GM10266 (cell line): ENCODE measurements around the gene PHF12.
"Not testable (repeated sequence)": the region's sequence is repeated elsewhere in the genome, so short reads cannot be mapped to it uniquely, and the experiment has no call there.

ENCODE experiments used
- DNase-seq: peaks from one replicate; pipeline ENCODE4 v3.0.0; 2012; ENCODE audit errors: extremely low spot score
- CTCF ChIP-seq: IDR thresholded peaks from 2 replicates; pipeline ENCODE4 v1.5.1; 2012; ENCODE audit warnings: mild to moderate bottlenecking, low read depth; ENCODE audit not compliant: control insufficient read depth, insufficient read depth; ENCODE audit errors: missing control alignments

Gene PHF12

GRCh38 chr17:28895794-28896447, 55.4 kb downstream of the PHF12 start:
- no peak for DNase-seq
- no peak for TF ChIP-seq CTCF

DNA sequence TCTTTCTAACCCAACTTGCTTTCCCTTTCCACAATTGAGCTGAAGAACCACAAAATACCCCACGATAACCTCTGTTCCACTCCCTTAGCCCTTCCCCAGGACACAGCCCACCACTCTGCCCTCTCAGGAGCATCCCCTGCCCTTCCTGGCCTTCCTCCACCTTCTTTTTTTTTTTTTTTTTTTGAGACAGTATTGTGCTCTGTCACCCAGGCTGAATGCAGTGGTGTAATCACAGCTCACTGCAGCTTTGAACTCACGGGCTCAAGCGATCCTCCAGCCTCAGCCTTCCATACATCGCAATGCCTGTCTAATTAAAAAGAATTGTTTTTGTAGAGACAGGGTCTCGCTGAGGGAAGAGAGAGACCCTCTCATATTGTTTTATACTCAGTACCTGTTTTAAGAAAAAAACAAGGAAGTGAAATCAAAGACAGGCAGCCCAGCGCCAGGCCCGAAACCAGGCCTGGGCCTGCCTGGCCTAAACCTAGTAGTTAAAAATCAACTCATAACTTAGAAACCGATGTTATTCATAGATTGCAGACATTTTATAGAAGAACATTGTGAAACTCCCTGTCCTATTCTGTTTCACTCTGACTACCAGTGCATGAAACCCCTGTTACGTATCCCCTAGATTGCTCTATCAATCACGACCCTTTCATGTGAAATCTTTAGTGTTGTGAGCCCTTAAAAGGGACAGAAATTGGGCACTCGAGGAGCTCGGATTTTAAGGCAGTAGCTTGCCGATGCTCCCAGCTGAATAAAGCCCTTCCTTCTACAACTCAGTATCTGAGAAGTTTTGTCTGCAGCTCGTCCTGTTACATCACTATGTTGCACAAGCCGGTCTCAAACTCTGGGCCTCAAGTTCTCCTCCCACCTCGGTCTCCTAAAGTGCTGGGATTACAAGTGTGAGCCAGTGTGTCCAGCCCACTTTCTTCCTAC, 57.8 kb downstream of the PHF12 start:
- not testable (repeated sequence) for DNase-seq

- DNase-seq, result no peak
- no peak for TF ChIP-seq CTCF
Measured at GRCh38 chr17:28892024-28892423, 59.3 kb downstream of the PHF12 start.

DNA sequence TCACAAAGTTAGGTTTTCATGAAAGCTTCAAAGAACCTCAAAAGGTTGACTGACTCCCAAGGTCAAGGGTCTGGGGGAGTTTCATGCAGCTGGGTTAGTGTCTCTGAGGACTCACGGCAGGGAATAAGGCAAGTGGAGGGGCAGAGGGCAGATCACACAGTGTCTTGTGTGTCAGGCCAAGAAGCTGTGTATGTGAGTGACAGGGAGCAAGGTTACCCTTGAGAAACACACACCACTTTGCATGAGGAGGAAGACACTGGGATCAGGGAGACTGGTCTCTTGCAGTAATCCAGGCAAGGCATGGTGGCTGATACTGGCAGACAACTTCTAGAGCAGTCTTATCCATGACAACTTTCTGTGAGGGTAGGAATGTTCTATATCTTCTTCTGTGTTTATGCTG, 60.1 kb downstream of the PHF12 start:
- no peak for TF ChIP-seq CTCF
- no peak for DNase-seq

DNA sequence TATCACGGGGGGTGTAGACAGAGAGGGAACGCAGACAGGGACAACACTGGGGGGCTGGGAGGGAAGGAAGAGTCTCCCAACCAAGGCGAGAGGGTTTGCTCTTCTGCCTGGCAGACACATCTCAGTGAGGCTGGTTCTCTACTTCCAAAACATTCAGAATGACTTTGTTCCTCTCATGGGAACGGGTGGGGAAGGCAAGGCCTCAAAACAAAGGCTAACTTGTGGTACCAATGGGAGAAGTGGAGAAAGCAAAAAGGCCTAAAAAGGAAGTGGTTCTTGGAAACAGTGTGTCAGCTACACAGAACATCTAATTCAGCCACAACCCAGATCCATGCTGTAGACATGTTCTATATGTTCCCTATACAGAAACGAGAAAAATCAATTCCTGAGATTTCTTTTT, 61.3 kb downstream of the PHF12 start:
- DNase-seq, result no peak
- TF ChIP-seq CTCF, result no peak

DNA sequence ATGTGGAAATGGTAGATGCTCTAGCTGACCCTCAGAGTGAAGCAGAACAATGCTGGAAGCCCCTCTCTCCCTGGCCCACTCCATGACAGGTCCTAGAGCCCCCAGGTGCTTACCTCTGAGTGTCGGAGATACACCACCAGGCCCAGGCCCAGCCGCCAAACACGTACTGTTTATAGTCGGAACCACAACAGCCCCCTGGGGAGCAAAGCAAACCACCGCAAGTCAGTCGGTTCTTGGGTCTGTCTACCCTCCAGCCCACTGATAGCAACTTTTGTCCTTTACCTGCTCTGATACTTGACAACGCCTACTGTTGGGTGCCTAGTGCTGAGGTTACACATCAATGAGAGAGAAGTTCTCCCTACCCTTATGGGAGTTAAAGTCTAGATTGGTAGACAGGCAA, 62.5 kb downstream of the PHF12 start:
- no peak for DNase-seq
- TF ChIP-seq CTCF, result no peak

DNA sequence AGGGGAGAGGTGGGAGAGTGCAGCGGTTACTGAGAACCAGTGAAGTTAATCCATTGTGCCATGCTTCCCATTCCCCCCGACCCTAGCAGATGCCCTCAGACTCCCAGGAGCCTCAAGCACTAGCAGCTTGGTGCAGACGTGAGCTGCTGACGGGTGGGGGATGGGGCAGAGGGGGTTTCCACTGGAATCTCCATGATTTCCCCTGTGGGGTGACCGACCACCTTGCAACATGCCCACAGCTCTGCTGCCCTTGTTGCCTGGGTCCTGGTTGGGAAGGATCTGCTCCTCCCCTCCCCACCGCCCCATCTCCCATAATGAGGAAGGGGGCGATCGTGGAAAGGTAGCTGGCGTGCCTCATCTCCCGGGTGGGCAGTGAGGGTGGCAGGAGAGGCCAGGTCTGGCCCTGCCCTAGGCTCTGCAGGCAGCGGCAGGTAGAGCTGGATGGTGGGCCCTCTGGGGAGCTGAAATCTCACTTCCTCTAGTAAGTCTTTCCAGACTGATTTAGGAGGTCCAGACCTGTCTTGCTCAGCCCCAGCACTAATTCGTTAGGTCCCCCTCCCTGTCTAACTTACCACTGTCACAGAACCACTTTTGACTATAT, 63.3 kb downstream of the PHF12 start:
- DNase-seq, result no peak
- TF ChIP-seq CTCF, result no peak
